ENCODE data around the gene FARP1.

Gene FARP1

DNA sequence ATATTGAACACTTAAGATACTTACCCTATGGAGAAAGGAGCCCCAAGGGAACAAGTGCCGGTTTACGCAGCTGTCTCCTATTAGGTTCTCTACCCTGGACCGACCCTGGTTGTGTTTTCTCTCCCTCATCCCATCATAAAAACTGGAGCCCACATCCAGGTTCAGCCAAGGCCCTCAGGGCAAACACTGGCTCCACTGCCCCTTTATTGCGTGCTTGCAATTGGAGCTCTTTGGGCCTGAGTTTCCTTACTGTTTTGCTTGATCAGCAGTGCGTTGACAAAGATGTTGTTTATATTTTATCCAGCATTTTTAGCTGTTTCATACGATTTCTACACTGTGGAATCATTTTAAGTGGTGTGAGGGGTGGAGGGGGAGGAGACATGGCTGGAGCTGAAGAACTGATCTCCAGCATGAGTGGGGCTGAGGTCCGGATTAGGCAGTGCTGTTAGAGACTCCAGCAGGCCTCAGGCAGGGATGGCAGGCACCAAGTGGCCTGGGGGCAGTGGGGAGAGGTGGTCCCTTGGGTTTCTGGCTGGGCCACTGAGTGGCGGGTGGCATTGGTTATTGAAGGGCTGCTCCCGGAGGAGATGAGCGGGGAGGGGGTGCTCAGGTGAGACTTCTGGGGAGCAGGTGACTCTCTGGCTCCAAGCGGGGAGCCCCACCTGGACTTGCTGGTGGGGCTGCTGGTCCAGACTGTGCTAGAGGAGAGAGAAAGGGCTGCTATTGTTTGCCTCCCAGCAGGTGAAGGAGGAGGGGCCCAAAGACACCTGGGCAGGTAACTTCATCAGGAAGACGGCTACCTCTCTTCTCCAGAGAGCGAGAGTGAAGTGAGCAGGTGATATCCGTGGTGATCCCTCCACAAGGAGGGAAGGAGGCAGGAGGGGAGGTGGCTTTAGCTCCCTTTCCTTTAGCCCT is 96.5 kb downstream of the FARP1 start:
- TF ChIP-seq, protein P1, sequence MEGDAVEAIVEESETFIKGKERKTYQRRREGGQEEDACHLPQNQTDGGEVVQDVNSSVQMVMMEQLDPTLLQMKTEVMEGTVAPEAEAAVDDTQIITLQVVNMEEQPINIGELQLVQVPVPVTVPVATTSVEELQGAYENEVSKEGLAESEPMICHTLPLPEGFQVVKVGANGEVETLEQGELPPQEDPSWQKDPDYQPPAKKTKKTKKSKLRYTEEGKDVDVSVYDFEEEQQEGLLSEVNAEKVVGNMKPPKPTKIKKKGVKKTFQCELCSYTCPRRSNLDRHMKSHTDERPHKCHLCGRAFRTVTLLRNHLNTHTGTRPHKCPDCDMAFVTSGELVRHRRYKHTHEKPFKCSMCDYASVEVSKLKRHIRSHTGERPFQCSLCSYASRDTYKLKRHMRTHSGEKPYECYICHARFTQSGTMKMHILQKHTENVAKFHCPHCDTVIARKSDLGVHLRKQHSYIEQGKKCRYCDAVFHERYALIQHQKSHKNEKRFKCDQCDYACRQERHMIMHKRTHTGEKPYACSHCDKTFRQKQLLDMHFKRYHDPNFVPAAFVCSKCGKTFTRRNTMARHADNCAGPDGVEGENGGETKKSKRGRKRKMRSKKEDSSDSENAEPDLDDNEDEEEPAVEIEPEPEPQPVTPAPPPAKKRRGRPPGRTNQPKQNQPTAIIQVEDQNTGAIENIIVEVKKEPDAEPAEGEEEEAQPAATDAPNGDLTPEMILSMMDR (IDR thresholded peaks at IDR 0.05; ENCODE audit: borderline replicate concordance, insufficient read depth, low read depth, low read length): no peak
- no peak overlapping the region for H3K4me3 ChIP-seq (ENCODE audit: low read depth, low read length)

DNA sequence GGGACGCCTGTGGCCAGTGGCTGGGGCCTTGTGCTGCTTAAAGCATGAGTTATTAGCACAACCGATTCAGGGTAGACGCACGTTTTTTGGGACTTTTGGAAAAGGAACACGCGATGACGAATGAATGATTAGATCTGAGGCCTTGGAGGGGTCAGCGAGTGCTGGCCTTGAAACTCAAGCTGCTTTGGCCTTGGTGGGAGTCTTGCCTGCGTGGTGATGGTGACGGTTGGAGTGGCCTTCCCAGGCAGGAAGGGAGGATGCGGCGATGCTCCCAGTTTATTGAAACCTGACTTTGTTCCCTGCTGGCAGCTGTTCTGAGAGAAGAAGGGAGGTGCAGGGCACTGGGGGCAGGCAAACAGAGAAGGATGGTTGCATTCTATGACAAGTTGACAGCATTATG is 97.2 kb downstream of the FARP1 start:
- TF ChIP-seq, protein P1 (IDR thresholded peaks at IDR 0.05; ENCODE audit: borderline replicate concordance, insufficient read depth, low read depth, low read length): no peak
- H3K4me3 ChIP-seq (ENCODE audit: low read depth, low read length): no peak overlapping the region

DNA sequence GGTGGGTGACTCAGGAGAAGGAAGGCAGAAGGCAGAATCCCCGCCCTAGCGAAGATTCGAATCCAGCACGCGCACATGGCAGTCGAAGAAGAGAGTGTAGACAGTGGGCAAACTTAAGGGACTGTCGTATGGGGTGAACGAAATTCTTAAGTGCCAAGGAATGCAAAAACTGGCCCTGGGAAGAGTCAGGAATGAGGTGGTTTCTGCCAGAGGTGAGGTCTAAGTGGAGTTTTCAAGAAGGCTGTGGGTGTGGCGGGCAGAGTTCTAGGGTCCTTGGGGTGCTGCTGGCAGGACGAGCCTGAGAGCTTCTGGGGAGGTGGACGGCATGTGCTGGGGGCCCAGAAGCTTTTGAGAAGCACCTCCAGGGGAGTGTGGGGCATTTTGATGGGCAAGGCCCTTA is 98.1 kb downstream of the FARP1 start:
- H3K4me3 ChIP-seq (ENCODE audit: low read depth, low read length): no peak overlapping the region
- TF ChIP-seq, protein P1 (IDR thresholded peaks at IDR 0.05; ENCODE audit: borderline replicate concordance, insufficient read depth, low read depth, low read length): no peak

DNA sequence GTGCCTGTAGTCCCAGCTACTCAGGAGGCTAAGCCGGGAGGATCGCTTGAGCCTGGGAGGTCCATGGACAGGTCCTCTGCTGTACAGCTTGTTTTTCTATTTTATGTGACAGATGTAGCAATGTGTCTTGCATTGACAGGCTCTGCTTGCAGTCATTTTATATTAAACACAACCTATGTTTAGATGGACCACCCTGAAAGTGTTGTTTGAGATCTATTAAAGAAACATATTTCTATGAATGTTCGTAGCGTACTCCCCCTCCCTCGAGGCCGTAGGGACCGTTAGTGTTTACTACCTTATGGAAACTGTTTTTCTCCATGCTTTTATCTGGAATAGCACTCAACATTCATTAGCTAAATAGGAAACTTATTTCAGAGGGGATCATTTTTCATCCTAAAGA is 99.1 kb downstream of the FARP1 start:
- no peak overlapping the region for H3K4me3 ChIP-seq (ENCODE audit: low read depth, low read length)
- TF ChIP-seq, protein P1 (IDR thresholded peaks at IDR 0.05; ENCODE audit: borderline replicate concordance, insufficient read depth, low read depth, low read length): no peak

DNA sequence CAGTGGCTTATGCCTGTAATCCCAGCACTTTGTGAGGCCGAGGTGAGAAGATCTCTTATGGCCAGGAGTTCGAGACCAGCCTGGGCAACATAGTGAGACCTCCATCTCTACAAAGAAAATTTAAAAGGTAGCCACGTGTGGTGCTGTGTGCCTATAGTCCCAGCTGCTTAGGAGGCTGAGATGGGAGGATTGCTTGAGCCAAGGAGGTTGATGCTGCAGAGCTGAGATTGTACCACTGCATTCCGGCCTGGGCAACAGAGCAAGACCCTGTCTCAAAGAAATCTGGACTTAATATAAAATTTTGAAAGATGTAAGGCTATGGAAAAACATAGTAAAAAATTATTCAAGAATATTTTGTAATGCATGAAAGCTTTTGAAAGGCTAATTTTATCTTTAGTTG is 99.5 kb downstream of the FARP1 start:
- no peak overlapping the region for H3K4me3 ChIP-seq (ENCODE audit: low read depth, low read length)
- TF ChIP-seq, protein P1 (IDR thresholded peaks at IDR 0.05; ENCODE audit: borderline replicate concordance, insufficient read depth, low read depth, low read length): no peak

DNA sequence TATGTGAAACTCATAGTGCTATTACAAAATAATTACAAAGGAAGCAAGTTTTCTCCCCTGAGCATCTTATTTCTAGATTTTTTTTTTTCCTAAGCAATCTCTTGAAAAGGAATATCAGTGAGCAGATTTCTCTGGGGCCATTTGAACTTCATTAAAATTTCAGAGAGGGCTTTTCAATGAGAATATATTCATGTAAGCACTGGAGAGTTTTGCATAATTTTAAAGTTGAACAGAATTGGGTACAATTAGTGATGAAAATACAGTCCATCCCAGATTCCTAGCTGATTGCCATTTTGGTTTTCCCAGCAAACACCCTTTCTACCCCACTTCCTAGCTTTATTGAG is 101.0 kb downstream of the FARP1 start:
- TF ChIP-seq, protein P1 (IDR thresholded peaks at IDR 0.05; ENCODE audit: borderline replicate concordance, insufficient read depth, low read depth, low read length): no peak
- no peak overlapping the region for H3K4me3 ChIP-seq (ENCODE audit: low read depth, low read length)

DNA sequence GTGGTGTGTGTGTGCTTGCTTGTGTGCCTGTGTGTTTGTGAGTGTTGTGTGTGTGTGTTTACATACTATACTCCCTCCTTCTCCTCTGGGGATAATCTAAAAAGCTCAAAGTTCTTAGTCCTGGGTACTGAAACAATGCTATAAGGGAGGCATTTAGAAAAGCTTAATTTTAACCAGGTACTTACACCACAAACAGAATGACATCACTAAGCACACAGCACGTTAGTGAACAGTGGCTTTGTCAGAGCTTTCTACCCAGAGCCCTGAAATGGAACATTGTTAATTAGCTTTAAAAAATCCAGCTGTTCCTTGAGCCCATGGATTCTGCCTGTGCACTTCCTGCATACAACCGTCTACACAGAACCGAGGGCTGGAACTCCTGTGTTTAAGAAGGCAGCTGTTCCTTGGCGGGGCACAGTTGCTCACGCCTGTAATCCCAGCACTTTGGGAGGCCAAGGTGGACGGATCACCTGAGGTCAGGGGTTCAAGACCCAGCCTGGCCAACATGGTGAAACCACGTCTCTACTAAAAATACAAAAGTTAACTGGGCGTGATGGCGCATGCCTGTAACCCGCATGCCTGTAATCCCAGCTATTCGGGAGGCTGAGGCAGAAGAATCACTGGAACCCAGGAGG is 103.8 kb downstream of the FARP1 start:
- TF ChIP-seq, protein P1 (IDR thresholded peaks at IDR 0.05; ENCODE audit: borderline replicate concordance, insufficient read depth, low read depth, low read length): no peak
- no peak overlapping the region for H3K4me3 ChIP-seq (ENCODE audit: low read depth, low read length)

Data from GM12875 (cell line).